ENCODE measurements around the gene TNRC6C.
"Not testable (repeated sequence)": the region's sequence is repeated elsewhere in the genome, so short reads cannot be mapped to it uniquely, and the experiment has no call there.

The TNRC6C gene

GRCh38 chr17:77968788-77969187, 10.3 kb downstream of the TNRC6C start:
- no peak for DNase-seq

DNA sequence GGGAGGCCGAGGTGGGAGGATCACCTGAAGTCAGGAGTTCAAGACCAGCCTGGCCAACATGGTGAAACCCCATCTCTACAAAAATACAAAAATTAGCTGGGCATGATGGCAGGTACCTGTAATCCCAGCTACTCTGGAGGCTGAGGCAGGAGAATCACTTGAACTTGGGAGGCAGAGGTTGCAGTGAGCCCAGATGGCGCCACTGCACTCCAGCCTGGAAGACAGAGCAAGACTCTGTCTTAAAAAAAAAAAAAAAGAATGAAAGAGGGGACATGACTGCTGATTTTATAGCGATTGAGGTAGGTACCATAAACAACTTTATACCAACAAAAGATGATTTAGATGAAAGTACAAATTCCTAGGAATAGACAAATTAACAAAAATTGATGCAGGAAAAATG, 13.8 kb downstream of the TNRC6C start:
- DNase-seq: not testable (repeated sequence)

- DNase-seq: no peak
These were observed 15.4 kb downstream of the TNRC6C start for GRCh38 chr17:77973953-77974352.

GRCh38 chr17:77974396-77974795, 15.9 kb downstream of the TNRC6C start:
- DNase-seq: no peak

DNA sequence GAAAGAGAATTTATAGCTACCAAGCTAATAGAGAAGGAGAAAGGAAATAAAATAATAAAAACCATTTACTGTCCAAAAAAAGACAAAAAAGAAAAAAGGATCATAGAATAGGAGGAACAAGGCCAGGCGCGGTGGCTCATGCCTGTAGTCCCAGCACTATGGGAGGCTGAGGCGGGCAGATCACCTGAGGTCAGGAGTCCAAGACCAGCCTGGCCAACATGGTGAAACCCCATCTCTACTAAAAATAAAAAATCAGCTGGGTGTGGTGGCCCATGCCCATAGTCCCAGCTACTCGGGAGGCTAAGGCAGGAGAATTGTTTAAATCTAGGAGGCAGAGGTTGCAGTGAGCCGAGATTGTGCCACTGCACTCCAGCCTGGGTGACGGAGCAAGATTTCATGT, 23.9 kb downstream of the TNRC6C start:
- not testable (repeated sequence) for DNase-seq

DNA sequence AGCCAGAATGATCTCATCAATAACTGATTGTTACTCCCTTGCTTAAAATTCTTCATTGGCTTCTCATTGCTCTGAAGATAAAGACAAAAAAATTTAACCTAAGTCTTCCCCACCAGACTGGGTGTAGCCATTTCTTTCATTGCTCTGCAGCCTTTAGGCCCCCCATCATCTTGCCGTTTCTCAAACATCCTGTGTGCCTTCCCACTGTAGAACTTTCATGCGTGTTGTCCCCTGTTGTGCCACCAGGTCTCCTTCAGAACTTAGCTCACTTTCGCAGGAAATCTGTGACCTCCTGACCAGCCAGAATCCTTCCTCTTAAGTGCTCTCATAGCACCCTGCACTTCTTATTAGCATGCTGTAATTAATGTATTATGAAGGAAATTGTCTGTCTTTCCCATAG, 31.8 kb downstream of the TNRC6C start:
- DNase-seq: no peak

DNA sequence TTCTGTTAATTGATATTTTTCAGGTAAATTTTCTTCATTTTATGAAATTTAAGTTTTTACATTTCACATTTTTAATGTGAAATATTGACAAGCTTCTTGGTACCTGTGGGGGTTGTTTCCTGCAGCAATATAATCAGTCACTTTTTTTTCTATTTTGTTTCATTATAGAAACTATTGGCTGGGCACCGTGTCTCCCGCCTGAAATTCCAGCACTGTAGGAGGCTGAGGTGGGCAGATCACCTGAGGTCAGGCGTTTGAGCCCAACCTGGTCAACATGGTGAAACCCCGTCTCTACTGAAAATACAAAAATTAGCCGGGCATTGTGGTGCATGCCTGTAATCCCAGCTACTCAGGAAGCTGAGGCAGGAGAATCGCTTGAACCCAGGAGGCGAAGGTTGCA, 35.2 kb downstream of the TNRC6C start:
- not testable (repeated sequence) for DNase-seq

DNA sequence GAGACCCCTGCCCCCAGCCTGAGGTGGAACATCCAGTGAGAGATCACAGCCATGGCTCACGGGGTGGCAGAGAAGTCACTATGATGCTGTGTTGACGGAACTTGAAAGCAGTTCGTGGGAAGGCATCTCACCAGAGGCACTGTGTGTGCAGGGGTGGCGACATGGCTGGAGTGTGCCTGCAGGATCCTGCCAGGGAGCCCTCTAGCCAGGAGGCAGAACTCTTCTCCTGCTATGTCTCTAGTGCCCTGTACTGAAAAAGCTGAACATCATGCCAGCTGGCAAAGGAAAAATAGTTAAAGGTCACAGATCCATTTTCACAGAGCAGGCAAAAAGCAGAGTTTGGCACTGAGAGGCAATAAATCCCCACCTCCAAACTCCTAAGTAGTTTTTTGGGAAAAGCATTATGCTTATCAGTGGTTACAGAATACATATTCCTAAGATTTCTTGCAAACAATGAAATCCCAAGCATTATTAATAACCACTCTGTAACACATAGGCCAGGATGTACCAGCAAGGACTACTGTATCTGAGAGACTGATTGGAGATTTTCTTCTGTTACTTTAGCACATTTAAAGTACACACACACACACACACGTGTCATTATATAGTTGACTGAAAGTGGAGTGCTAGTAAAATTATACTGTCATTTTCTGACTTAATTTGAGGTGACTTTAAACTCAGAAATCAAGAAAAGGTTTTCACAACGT, 36.8 kb downstream of the TNRC6C start:
- no peak for DNase-seq

GRCh38 chr17:77996256-77996655, 37.8 kb downstream of the TNRC6C start:
- DNase-seq: no peak

DNA sequence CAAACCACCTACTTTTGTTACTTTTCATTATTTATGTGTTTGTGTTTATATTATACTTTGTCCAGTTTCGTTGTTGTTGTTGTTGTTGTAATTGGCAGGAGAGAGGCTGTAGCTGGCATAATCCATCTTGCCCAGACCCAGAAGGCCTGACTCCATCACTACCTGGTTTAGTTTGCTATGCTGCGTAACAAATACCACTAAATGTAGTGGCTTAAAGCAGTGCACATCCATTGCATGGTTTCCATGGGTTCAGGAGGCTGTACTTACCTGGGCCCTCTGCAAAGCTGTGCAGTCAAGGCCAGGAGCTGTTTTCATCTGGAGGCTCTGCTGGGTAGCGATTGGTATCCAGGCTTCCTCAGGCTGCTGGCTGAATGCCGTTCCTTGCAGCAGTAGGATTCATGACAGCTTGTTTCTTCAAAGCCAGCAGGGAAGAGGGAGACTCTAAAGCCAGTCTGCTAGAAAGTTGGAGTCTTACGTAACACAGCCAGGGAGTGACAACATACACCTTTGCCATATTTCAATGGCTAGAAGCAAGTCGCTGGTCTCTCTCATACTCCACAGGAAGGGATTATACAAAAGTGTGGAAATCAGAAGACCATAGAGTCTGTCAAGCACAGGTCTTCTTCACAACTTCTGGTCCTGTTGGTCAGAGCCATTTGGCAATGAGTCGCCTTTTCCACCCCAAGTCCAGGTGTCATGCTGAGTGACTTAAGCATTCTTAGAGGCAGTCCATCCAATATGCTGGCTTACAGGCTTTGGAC, 41.1 kb downstream of the TNRC6C start:
- DNase-seq: no peak

DNA sequence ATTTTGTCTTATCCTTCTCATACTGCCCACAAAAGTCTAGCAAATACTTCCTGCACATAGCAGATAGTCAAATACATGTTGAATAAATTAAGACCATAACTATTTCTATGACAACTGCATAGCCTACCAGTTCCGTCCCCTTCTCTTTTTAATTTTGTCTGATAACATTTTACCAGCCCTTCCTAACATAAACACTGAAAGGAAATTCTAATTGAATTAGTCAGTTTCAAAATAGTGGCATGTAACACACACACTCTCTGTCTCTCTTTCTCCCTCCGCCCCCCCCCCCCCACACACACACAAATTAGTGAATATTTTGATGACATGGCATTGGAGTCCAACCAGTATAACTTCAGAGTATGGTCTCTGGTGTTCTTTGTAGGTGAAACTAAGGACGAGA, 41.8 kb downstream of the TNRC6C start:
- no peak for DNase-seq

GRCh38 chr17:78001182-78001581, 42.7 kb downstream of the TNRC6C start:
- no peak for DNase-seq

DNA sequence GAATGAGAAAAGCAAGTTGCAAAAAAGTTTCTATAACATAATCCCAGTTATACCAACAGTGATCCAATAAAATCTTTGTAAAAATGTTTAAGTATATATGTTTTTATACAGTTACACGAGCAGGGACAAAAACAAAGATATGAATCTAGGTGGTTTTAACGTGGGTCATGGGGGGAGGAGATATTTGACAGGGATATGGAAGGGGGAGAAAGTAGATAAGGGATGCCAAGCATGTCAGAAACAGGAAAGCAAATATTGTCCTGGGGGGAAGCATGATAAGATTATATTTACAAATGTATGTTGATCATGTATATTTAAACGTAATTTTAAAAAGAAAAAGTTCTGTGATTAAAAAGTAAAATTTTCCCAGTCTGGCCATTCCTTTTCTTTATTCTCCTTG, 43.1 kb downstream of the TNRC6C start:
- no peak for DNase-seq

DNA sequence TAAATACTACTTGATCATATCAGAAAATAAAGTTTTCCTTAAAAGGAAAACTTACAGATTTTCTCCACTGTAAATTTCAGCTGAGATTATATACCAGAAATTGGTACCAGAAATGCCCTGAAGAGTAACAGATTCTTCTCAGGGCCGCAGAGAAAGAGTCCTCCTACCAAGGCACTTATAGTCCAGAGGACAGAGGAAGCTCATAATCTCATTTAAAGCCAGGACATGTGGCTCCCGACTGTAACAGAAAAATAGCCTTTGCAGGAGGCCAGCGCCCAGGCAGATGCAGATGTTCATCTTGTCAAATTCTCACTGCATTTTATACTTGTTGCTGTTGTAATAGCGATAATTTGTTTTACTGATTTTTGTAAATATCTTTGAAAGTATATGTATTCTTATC, 43.7 kb downstream of the TNRC6C start:
- no peak for DNase-seq

DNA sequence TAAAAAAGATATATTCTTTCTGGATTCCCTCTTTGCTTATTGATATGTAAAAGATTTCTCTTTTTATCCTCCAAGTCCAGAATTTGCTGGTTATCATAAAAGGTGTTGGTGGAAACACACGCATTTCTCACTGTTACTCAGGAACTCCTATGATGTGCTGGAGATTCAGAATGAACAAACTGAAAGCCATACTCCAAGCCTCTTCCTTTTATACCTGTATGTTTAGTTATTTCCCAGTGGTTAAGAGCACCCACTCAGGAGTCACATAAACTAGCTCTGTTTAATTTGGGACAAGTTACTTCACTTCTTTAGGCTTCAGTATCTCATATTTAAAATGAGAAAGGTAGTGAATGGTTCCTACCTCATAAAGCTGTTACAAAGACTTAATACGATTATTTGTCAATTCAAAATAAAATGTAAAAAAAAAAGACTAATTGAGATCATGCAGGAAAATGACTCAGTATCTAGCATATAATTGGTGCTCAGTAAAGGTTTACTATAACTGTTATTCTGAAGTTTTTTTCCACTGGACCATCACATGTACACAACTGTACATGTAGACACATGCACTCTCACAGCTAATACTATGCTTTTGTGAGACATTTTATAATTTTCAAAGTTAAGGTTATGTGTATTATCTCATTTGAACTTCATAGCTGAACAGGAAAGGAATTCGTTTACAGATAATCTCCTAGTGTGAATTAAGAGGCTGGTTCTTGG, 47.1 kb downstream of the TNRC6C start:
- DNase-seq: no peak

- no peak for DNase-seq
These were observed 47.8 kb downstream of the TNRC6C start for GRCh38 chr17:78006338-78006737.

DNA sequence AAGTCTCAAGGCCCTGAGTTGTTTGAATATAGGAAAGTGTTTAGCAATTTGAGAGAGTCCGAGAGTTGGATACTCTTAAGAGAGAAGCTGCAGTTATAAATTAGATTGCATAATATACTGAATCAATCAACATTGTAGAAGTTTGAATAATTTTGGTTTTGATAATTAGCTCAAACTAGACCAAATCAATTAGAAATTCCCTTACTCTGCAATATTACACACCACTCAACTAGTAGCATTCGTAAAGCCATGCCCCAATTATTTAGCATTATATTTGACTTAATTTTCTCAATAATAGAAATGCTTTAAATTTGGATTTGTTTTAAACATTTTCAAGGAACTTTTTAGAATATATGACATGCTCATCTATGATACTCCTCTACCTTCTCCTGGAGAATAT, 49.1 kb downstream of the TNRC6C start:
- no peak for DNase-seq

- DNase-seq: peak; percentile 8
These were observed 52.3 kb downstream of the TNRC6C start for GRCh38 chr17:78010759-78011158.

DNA sequence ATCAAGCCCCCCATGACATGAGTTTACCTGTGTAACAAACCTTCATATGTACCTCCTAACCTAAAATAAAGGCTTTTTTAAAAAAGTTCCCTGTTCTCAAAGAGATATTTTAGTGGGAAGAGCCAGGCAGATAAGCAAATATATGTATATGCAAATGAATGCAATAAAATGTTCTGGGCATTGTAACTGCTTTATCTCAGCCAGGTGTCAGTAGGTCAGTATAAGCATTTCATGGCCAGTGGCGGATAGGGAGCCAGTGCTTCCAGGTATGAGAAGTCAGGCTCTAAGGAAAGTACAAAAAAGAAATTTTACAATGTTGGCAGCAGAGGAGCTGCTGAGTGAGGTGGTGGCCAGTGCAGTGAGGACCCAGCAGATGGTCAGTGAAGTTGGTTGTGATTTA, 53.9 kb downstream of the TNRC6C start:
- no peak for DNase-seq

DNA sequence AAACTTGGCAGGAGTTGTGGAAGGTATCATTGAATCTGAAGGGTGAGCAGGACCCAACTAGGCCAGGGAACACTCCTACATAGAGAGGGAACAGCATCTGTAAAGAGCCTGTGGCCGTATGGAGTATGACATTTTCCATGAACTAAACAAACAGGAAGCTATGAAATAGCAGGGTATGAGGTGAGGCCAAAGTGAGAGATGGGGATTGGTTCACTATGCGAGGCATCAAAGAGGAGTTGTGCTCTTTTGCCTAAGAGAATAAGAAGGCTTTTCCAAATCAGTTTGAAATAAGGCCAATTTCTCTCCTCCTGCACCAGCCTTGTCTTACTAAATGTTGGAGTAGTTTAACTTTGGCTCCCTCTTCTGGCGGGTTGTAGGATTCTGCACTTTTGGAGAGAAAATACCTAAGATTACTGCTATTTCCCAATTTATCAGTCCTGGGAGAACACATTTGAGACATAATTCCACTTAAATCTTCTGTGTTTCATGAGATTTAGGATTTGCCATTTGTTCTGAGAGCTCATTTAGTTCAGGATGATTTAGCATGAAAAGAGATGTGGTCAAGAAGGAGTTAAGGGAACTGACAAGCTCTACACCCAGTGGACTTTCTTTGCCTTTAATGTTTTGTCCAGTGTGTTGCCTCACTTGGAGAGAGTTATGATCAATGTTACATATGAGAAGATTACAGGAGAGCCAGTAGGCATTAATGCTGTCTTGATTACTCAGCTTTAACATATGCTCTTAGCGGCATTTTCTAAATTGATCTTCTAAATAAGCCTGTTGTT, 55.4 kb downstream of the TNRC6C start:
- DNase-seq: peak; percentile 59

DNA sequence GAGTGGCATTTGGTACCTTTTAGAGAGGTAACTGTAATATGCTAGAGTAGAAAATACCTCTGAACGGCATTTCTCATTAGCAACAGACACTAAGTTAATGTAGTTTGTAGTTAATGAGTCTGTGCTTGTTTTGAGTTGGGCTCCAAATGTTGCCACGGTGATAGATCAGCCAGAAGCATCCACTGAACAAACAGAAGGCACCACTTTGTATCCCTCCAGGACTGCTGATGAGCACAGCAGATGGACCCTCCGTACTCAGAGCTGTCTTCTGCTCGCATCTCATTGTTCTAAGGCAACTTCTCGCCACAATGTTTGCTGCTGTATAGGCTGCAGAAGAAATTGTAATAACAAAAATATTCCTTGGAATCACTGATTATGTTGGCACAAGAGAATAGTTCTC, 56.1 kb downstream of the TNRC6C start:
- no peak for DNase-seq

DNA sequence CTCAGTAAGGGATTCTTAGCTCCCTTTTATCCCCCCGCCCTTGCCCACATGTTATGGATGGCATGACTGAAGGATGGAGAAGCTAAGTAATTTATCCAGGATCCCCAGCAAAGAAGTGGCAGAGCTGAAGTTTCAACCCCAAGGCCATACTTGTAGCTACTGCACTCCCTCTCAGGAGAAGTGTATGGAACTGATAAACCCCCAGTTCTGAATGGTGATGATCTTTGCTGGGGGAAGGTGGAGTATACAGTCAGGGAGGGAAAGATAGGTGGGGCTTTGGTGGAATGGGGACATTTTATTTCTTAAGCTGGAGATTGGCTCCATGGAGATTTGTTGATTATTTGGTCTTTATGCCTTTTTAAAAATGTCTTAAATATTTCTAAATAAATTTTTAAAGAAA, 58.3 kb downstream of the TNRC6C start:
- no peak for DNase-seq

- DNase-seq: peak; percentile 15
These were observed 61.0 kb downstream of the TNRC6C start for GRCh38 chr17:78019367-78019975.

All from central memory CD4-positive, alpha-beta T cell (primary cell).